ENCODE data around the gene DTX1.
A peak's percentile ranks its signal among the peaks of the same experiment; 100 is the strongest.

DTX1 gene

DNA sequence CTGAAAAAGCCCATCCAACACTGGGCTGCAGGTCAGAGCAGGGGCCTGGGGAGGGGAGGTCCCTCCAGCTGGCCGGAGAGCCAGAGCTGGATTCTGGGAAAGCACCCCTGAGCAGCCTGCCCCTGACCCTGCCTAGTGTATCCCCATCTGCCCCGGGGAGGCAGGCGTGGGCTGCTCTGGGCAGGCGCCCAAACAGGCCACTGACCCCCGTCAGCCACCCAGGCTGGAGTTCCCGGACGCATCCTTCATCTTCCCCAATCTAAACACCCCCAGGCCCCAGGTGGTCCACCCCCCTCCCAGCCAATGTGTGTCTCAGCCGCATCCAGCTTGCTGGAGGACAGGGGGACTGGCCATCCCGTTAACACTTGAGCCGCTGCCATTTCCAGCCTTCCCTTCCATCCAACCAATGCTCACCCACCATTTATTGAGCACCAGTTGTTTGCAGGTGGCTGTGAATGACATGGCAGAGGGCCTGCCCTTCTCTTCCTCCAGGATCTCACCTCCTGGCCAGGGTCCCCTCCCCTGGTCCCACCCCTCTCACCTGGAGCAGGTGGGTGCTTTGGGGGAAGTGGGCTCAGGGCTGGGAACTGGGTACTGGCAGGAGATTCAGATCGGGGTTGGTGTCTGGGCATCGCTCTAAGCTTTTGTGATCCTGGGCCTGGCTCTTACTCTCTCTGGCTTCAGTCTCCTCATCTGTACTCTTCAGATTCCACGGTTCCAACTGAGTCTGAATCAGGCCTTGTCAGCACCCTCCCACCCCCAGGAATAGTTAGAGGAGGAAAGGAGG, 743 bp upstream of the DTX1 start:
- DNase-seq (ENCODE audit: low read depth): no peak

DNA sequence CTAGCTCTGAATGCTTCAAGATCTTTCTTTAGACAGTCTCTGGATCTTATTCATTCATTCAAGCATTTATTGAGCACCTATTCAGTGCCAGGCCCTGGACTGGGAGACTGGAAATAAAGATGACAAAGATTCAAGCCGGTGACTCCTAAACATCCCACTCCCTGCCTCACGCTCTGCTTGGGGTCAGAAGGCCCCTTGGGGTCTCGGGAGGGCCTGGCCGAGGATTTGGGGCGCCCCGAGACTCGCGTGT, 224 bp upstream of the DTX1 start:
- no peak for DNase-seq (ENCODE audit: low read depth)

DNA sequence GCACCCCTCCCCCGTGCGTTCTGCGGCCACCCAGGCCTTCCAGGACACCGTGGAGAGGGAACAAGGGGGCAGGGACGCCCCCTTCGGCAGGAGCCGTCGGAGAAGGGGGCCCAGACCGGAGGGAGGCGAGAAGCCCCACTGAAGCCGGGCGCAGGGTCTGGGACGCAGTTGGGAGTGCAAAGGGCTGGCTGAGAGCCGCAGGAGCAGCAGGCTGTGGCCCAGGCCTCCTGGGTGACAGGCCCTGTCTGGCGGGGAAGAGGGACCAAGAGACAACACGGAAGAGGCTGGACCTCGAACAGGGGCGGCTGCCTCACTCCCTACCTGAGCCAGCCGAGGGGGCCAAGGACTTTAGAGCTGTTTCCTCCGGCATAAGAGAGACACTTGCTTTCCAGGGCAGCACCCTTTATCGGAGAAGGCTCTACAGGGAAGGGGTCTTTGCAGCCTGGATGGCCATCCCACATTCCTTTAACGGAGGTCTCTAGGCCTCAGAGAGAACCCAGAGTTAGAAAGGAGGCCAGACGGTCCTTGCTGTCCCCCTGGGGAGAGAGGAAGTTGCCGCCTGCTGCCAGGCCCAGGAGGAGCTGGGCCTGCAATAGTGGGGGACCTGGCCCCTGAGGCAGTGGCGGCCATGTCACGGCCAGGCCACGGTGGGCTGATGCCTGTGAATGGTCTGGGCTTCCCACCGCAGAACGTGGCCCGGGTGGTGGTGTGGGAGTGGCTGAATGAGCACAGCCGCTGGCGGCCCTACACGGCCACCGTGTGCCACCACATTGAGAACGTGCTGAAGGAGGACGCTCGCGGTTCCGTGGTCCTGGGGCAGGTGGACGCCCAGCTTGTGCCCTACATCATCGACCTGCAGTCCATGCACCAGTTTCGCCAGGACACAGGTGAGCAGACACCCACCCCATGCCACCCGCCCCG, 1.3 kb downstream of the DTX1 start:
- no peak for DNase-seq (ENCODE audit: low read depth)

DNA sequence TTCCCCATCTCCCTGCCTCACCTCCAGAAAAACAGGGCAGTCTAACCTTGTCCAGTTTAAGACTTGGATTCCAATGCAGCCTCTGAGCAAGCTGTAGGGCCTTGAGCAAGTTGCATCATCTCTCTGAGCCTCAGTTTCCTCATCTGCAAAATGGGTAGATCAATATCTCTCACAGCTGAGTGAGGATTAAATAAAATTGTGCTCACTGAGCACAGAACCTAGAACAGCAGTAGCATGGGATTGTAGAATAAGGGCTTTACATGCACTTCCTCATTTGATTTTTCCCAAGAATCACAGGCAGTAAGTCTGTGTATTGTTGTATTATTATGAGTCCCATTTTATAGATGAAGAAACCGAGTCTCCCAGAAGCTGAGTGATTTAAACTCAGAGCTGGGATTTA, 2.0 kb downstream of the DTX1 start:
- no peak for DNase-seq (ENCODE audit: low read depth)

DNA sequence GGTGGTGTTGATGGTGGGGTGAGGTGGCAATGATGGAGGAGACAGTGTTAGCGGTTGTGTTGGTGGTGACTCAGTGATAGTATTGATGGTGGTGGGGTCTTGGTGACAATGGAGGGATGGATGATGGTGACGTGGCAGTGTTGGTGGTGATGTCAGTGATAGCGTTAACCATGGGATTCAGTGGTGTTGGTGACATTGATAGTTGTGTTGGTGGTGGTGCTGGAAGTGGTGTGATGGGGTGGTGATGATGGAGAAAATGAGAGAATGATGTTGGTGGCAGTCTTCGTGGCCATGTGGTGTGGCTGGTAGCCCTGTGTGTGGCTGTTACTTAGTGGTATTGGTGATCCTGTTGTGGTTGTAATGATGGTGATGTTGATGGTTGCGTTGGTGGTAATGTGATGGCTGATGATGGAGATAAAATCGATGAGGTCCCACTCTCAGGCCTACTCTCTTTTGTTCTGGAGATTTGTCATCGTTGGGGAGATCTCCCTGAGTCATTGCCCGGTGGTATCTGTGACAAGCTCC, 2.6 kb downstream of the DTX1 start:
- no peak for DNase-seq (ENCODE audit: low read depth)

DNA sequence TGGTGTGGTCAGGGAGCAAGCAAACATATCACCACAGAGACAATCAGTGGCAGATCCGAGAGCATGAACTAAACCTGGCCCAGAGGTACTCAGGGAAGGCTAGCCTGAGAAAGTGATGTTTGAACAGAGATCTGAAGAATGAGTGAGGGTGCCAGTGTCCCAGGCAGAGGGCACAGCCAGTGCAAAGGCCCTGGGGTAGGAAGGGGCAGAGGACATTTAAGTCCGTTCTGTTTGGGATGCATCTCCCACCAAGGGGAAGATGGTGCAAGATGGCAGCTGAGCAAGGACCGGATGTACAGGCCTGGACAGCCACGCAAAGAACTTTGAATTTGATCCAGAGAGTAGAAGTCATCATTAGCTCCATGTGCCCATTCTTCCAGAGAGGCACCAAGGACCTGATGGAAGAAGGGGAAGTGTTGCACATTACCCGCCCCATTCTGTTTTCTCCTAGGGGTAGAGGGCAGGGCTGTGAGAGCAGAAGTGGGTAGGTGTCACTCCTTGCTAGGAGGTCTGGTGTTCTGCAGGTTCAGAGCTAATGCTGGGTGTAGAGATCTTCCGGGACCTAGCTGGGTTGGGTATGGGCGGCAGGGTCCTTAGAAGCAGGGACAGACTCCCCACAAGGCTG, 3.9 kb downstream of the DTX1 start:
- DNase-seq (ENCODE audit: low read depth): no peak

DNA sequence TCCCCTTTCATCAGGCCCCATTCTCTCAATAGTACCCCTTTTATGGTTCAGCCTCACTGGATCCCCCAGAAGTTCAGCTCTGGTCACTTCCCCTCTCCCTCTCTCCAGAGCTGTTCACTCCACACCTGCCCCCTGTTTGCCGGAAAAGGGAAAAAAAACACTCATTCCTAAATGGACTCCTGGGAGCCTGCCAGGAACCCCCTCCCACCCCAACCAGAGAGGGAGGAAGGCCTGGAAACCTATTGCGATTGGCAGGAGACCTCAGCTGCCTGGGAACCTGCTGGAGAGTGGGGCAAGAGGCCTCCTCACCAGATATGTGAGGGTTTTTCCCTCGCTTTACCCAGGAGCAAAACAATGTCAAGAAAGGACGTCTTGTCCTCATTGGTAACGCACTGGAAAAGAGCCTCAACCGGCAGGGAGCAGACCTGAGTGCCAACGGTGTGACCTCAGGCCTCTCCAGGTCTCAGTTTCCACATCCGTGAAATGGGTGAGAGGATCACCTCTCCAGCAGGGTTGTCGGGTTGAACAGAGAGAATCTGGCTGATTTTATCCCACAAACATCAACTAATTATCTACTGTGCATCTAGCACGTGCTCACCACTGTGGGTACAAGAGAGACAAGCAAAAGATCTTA, 4.6 kb downstream of the DTX1 start:
- DNase-seq (ENCODE audit: low read depth): no peak

DNA sequence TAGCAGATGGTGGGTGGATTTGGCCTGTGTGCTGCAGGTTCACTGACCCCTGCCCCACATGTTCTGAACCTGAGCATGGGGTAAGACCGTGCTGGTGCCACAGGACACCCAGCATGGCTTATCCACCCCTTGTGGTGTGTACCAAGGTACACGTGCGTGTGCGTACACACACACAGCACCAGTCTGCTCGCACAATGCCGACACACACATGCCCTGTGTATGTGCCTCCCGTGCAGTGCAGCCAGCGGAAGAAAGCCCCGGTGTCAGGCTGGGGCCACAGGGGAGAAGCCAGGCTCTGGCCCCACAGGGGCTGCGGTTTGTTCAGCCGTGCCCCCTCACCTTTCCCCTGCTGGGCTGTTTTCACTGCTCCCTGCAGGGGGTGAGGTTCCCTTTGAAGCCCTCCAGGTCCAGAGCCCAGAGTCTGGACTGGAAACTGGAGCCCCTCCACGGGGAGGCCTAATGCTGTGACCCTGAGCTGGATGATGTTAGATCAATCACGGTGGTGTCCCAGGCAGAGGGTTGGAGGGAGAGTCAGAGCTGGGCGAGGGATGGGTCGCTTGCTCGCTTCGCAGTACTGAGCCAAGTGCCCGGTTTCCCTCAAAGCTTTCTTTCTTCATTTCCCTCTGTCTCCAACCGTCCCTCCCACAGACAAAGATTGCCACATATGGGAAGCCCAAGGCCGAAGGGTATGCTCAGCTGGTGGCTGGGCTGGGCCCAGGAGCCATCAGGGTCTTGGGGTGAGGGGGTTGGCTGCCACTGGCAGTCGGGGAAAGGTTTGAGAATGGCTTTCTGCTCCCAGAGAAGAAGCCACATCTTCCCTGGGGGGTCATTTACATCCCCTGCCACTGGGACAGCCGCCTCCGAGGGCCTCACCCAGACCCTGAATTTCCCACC, 6.2 kb downstream of the DTX1 start:
- no peak for DNase-seq (ENCODE audit: low read depth)

DNA sequence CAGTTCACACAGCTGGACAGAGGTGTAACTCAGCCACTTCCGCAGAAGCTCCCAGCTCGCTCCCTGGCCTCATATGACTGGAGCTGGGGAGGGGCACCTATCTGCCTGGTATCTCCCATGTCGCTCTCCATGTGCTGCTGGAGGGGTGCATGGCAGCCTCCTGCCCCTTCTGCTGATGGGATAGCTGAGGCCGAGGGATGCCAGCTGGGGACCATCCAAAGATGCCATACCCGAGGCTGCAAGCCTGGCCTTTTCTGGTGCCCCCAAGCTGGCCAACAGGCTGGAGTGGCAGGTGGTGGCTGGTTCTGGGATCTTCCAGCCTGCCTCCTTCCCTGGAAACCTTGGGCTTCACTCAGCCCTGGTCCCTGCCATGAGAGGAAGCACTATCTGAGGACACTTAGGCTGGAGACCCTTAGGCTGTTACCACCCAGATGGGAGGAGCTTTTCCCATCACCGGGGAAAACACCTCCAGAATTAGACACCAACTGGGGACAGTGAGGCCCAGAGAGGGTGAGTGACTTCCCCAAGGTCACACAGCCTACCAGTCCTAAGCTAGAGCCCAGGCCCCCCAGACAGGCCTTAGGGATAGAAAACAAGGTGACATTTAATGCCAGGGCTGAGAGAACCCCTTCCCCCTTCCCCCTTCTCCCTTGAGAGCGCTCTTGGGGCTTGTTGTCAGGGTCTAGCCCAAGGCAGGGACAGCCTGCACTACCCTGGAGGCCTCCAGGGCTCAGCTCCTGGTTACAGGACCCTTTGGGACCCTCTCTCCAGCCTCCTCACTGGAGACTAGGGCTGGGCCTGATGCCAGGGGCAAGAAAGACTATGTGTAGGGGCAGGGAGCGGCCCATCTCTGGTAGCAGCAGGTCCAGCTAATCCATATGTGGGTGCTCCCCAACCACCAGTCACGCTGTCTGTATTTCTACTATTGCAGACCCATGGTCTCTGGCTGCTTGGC, 7.1 kb downstream of the DTX1 start:
- no peak for DNase-seq (ENCODE audit: low read depth)

DNA sequence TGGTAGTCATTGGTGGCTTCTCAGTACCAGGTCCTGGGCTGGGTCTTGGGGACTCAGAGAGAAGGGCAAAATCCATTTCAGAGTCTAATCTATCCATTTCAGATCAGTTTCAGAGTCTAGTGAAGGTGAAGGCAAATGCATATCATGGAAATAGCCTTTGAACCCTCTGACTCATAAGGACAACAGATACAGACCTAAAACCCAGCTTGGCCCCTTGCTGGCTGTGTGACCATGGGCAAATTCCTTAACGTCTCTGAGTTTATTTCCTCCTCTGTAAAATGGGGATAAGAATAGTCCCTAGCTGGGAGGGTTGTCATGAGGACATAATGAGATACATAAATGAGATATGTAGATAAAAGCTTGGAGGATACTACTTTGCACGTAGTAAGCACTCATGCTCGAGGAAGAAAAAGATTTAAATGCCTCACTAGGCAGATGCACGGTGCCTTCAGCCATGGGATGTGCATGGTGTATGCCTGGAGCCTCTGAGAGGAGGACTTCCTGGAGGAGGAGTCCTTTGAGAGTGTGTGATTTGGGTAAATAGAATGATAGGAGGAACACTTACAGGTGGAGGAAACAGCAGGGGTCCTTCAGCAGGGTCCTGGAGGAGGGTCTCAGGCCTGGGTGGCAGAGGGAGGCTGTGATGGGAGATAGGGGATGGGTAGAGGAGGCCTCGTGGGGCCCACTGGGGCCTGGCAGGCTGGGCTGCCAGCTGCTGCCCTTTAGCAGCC, 8.0 kb downstream of the DTX1 start:
- DNase-seq (ENCODE audit: low read depth): no peak

DNA sequence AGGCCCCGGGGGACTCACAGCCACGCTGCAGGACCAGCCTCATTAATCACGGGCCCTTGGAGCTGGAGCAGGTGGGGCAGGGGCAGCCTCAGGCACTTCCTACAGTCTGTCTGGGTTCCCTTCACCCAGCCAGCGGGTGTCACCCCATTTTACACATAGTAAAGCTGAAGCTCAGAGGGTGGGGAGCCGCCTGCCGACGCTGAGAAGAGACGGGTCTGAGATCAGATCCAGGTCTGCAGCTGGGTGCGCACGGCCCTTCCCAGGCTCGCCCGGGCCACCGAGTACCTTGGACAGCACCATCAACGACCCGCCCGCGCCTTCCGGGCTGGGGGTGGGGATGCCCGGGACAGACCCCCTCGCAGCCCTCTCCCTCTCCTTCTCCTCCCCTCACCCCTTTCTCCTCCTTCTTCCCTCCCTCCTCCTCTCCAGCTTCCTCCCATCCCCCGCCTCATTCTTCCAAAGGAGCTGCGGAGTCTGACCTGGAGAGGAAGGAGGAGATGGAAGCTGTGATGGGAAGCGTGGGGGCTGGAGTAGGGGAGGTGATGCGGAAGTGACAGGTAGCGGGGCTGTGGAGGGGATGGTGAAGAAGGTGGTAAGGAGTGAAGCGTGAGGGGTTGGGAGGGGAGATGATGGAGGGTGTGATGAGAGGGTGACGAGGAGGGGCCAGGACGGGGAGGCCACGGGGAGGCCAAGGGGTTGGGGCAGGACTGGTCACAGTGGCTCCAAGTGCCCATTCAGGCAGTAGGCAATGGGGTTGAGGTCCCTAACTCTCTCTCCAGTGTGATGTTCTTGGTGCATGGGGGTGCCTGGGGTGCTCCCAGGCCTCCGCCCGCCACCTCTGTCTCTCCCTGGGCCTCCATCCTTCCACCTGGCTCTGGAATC, 8.8 kb downstream of the DTX1 start:
- no peak for DNase-seq (ENCODE audit: low read depth)

DNA sequence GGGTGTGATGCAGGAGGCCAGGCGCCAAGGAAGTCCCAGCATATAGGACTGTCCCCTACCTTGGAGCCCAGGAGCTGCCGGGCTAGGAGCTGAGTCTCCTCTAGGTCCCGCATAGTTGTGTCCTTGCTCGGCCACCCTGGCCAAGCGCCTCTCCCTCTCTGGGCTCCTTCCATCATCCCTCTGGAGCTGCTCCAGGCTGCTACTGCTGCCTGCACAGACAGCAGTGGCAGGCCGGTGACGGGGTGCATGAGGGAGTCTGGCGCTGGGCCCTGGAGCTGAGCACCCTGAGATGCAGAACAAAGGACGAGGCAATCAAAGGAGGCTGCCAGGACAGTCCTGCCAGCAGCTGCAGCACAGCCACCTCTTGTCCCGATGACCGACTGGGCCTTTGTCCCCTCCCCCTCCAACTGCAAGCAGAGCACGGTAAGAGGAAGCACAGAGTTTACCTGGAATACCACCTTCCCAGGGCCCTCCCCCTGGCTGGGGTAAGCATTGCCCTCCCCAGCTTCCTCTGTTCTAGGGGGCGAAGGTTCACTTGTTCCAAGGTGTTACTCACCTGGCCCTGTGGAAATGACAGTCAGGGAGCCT, 10.4 kb downstream of the DTX1 start:
- no peak for DNase-seq (ENCODE audit: low read depth)

DNA sequence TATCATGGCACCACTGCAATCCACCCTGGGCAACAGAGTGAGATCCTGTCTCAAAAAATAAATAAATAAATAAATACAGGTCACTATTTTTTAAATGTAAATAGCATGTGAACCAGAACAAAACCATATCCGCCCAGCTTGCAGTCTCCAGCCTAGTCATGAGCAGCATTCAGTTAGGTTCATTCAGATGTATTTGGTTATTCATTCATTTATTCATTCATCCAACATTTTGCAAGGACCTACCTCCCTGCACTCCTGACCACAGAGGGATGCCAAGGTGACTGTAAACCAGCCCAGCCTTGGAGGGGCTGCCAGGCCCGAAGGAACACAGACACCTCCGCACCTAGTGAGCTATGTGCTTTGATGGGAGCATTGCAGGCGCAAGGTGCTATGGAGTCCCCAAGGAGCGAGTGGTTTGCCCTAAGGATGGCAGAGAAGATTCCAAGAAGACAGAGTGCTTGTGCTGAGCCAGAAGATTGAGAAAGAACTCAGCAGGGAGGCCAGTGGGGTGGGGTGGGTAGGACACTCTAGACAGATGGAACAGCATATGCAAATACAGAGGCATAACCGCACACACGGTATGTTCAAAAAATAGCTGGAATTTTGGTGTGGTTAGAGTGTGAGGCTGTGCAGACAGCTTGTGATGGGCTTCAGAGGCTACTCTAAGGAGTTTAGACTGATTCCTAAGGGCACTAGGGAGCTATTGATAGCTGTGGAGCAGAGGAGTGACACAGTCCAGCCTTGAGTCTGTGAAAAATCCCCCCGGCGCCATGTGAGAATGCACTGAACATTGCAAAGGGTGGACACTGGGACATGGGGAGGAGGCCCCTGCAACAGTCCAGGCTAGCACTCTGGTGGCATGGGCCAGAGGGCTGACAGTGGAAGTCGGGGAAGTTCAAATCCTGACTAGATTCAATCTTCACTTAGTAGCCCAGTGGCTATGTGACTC, 11.7 kb downstream of the DTX1 start:
- DNase-seq (ENCODE audit: low read depth): no peak

DNA sequence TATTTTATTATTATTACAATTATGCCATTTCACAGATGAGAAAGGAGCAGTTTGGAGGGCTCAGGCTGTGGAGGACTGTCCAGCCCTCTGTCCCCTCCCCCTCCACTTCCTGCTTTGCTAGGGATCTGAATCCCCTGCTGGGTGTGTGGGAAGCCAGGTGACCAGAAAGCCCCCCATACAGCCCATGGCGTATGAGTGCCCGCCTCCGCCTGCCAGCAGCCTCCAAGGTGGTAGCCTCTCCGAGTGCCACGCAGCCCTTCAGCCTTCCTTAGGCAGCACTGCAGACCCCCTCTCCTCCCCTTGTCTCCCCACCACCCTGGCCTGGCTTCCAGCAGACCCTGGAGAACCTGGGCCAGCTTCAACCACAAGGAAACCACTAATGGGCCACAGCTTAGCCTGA, 12.6 kb downstream of the DTX1 start:
- no peak for DNase-seq (ENCODE audit: low read depth)

DNA sequence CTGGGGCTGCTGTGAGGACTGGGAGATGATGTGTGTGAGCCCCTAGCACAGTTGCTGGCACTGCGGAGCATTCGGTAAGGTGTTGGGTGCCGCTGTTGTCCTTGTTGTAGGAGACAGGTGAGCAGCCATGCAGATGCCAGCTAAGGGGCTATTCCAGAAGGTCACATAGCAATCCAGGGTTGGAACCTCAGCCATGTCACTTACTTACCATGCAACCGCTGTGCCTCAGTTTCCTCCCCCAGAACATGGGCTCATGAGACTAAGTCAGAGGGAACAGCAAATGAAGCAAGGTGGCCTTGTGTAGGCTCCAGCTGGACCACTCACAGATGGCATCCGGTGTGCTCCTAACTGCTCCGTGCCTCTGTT, 13.2 kb downstream of the DTX1 start:
- no peak for DNase-seq (ENCODE audit: low read depth)

DNA sequence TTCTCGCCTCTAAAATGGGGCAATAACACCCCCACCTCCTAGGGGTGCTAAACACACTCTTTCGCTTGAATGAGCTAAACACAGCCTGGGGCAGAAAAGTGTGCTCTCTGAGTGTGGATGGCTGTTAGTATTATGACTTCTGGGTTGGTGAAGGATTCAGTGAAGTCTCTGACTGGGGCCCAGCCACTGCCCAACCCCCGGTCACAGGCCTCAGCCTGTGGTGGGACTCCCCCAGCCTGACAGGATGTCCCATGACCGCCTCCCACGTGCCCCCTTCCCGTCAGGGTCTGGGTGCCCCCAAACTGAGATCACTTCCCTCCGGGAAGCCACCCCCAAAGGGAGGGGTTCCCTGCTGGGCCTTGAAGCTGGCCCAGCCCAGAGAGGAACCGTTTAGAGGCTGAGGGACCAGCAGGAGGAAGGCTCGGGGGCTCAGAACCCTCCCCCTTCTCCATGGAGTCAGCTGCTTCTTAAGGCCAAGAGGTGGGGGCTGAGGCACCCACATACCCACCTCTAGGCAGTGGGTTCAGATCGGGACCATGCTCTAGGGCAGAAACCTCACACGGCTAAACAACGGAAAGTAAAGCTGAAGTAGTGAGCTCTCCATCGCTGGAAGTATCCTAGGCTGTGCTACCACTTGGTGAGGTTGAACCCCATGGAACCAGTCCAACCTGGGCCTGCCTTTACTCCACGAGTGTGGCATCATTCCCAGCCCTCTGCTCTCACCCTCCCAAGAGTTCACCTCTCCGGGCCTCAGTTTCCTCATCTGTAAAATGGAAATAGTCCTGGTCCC, 13.8 kb downstream of the DTX1 start:
- peak; percentile 12 for DNase-seq (ENCODE audit: low read depth)

All from T-helper 22 cell (primary cell).